Activated naive CD8-positive, alpha-beta T cell treated with anti-CD3 and anti-CD28 coated beads for 36 hours (primary cell): Measurements from ENCODE around the gene FBXO4. TPM values are rescaled to one million over a fixed set of nuclear protein-coding genes. Genes with fewer than 3 reads are reported as not detected.
"Not testable (repeated sequence)": the region's sequence is repeated elsewhere in the genome, so short reads cannot be mapped to it uniquely, and the experiment has no call there.

Experiments
- DNase-seq: peaks from one replicate; pipeline ENCODE4 v3.0.0; 2021
- H3K27ac Mint-ChIP-seq: one replicate; pipeline ENCODE4 v1.8.0; 2022; ENCODE audit warnings: mild to moderate bottlenecking, moderate library complexity, mixed read lengths
- H3K27me3 Mint-ChIP-seq: one replicate; pipeline ENCODE4 v1.8.0; 2022; ENCODE audit warnings: mild to moderate bottlenecking, mixed read lengths
- H3K36me3 Mint-ChIP-seq: one replicate; pipeline ENCODE4 v1.8.0; 2021; ENCODE audit warnings: mild to moderate bottlenecking, mixed read lengths
- H3K4me1 Mint-ChIP-seq: one replicate; pipeline ENCODE4 v1.8.0; 2021; ENCODE audit warnings: mixed read lengths
- H3K4me3 Mint-ChIP-seq: one replicate; pipeline ENCODE4 v1.8.0; 2022; ENCODE audit warnings: mild to moderate bottlenecking, moderate library complexity, mixed read lengths
- H3K9me3 Mint-ChIP-seq: one replicate; pipeline ENCODE4 v1.8.0; 2022; ENCODE audit warnings: mixed read lengths
- total RNA-seq, 2 experiments: library from RNA; stranded (reverse); gene quantifications; one replicate each; pipeline ENCODE4 v1.2.3, GENCODE V29; 2021

The FBXO4 gene
- total RNA-seq, 2 experiments from 2014 or later = 16.2 to 18.3 TPM

DNA sequence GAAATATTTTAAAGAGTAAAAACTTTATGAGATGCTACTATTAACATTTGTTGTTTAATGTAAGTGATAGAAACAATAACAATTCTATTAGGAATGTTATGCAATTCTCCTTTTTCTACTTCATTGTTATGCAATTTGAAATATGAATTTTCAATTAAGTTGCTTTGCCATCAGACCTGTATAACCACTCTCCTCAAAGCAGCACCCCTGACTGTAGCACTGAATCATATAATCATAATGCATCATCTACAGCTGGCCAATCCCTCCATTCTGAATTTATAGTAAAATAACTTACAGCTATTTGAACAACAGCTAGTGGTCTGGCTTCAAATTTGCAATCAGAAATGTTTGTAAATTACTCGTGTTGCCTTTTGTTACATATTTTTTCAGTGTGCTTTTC, 29.2 kb downstream of the FBXO4 start:
- Mint-ChIP-seq H3K27me3 (no peaks in the 10 kb centered on the region), H3K4me3 (no peak overlapping the region), H3K9me3 (peaks cover 10% of the 10 kb centered on the region), H3K27ac (no peak overlapping the region), H3K36me3 (peaks cover 2% of the 10 kb centered on the region), H3K4me1 (no peaks in the 10 kb centered on the region)
- no peak for DNase-seq

- peaks cover 12% of the 10 kb centered on the region for H3K9me3 Mint-ChIP-seq
- no peaks in the 10 kb centered on the region for H3K4me1 Mint-ChIP-seq
- no peaks in the 10 kb centered on the region for H3K36me3 Mint-ChIP-seq
- no peak overlapping the region for H3K27ac Mint-ChIP-seq
- H3K27me3 Mint-ChIP-seq = no peaks in the 10 kb centered on the region
- no peak for DNase-seq
- no peak overlapping the region for H3K4me3 Mint-ChIP-seq
These were observed 30.4 kb downstream of the FBXO4 start for GRCh38 chr5:41955432-41956024.

- Mint-ChIP-seq H3K27ac (no peak overlapping the region), H3K4me1 (no peaks in the 10 kb centered on the region), H3K27me3 (no peaks in the 10 kb centered on the region), H3K36me3 (peaks cover 5% of the 10 kb centered on the region), H3K4me3 (no peak overlapping the region), H3K9me3 (peaks cover 20% of the 10 kb centered on the region)
- no peak for DNase-seq
These were observed 31.9 kb downstream of the FBXO4 start for GRCh38 chr5:41956943-41957342.

DNA sequence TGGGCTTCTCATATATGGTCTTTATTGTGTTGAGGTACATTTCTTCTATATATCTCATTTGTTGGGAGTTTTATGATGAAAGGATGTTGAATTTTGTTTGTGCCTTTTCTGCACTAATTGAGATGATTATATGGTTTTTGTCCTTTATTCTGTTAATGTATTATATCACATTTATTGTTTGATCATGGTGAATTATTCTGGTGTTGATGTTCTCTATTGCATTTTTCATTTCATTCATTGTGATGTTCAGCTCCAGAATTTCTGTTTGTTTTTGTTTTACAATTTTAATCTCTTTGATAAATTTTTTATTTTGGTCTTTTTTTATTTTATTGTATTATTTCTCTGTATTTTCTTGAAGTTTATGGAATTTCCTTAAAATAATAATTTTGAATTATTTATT, 35.4 kb downstream of the FBXO4 start:
- Mint-ChIP-seq H3K4me3 (no peak overlapping the region), H3K27ac (no peak overlapping the region), H3K27me3 (peaks cover 4% of the 10 kb centered on the region)

DNA sequence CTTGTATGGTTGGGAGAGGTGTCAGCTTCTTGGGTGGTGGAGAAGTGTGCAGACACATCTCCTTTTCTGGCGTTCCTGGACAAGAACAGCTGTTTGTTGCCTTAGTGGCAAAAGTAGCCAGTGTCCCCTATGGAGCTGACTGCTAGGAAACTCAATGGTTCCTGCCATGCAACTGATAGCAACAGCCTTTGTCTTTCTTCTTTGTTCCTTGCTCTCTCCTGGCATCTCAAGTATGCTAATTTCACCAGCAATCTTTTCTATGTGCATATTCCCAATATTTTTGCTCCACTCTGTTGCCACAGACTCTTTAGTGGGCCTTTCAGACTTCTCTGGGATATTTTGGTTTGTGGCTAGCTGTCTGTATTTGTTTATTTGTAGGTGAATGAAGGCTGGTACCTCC, 36.7 kb downstream of the FBXO4 start:
- Mint-ChIP-seq H3K36me3 (peaks cover 8% of the 10 kb centered on the region), H3K9me3 (peaks cover 25% of the 10 kb centered on the region), H3K27me3 (peaks cover 5% of the 10 kb centered on the region), H3K4me3 (no peak overlapping the region), H3K27ac (no peak overlapping the region), H3K4me1 (no peaks in the 10 kb centered on the region)
- no peak for DNase-seq

More for the DNA sequence above, 35.4 kb downstream of the FBXO4 start:
- Mint-ChIP-seq H3K36me3 (peaks cover 8% of the 10 kb centered on the region), H3K4me1 (no peaks in the 10 kb centered on the region), H3K9me3 (peaks cover 25% of the 10 kb centered on the region)
- no peak for DNase-seq

DNA sequence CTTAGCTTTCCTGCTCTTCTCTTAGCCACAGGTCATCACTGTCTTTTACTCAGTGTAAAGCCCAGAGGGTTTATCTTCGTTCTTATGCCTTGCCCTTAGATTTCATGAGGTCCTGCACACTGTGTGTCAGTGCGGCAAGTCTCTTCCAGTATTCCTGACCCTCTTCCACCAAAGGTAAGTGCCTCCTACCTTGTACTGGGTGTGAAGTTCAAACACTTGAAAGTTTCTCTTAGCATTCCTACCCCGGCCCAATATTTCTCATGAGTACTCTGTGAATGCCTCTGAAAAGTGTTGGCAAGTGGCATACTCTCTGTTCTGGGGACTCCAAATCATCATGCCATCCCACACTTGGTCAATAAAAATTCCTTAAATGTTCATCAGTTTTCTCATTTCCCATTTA, 37.4 kb downstream of the FBXO4 start:
- Mint-ChIP-seq H3K4me1 (no peaks in the 10 kb centered on the region), H3K9me3 (peaks cover 28% of the 10 kb centered on the region), H3K27ac (no peak overlapping the region), H3K36me3 (peaks cover 8% of the 10 kb centered on the region), H3K4me3 (no peak overlapping the region), H3K27me3 (peaks cover 5% of the 10 kb centered on the region)
- DNase-seq = no peak

- Mint-ChIP-seq H3K4me3 (no peak overlapping the region), H3K9me3 (peaks cover 16% of the 10 kb centered on the region), H3K27me3 (peaks cover 5% of the 10 kb centered on the region), H3K27ac (no peak overlapping the region), H3K4me1 (no peaks in the 10 kb centered on the region), H3K36me3 (peaks cover 6% of the 10 kb centered on the region)
- DNase-seq = no peak
These were observed 41.5 kb downstream of the FBXO4 start for GRCh38 chr5:41966401-41967105.

GRCh38 chr5:41967401-41967800, 42.3 kb downstream of the FBXO4 start:
- H3K4me1 Mint-ChIP-seq = no peaks in the 10 kb centered on the region
- H3K9me3 Mint-ChIP-seq = peaks cover 16% of the 10 kb centered on the region
- H3K27ac Mint-ChIP-seq = no peak overlapping the region
- H3K27me3 Mint-ChIP-seq = peaks cover 5% of the 10 kb centered on the region
- H3K4me3 Mint-ChIP-seq = no peak overlapping the region
- H3K36me3 Mint-ChIP-seq = peaks cover 6% of the 10 kb centered on the region
- no peak for DNase-seq

- no peak overlapping the region for H3K27ac Mint-ChIP-seq
- no peak for DNase-seq
- peaks cover 5% of the 10 kb centered on the region for H3K27me3 Mint-ChIP-seq
- H3K4me3 Mint-ChIP-seq = no peak overlapping the region
- peaks cover 13% of the 10 kb centered on the region for H3K9me3 Mint-ChIP-seq
- H3K36me3 Mint-ChIP-seq = peaks cover 6% of the 10 kb centered on the region
- no peaks in the 10 kb centered on the region for H3K4me1 Mint-ChIP-seq
These were observed 43.2 kb downstream of the FBXO4 start for GRCh38 chr5:41968153-41968723.

- peaks cover 3% of the 10 kb centered on the region for H3K36me3 Mint-ChIP-seq
- H3K4me3 Mint-ChIP-seq = no peak overlapping the region
- peaks cover 8% of the 10 kb centered on the region for H3K9me3 Mint-ChIP-seq
- no peak for DNase-seq
- H3K27ac Mint-ChIP-seq = no peak overlapping the region
- H3K4me1 Mint-ChIP-seq = no peaks in the 10 kb centered on the region
- no peaks in the 10 kb centered on the region for H3K27me3 Mint-ChIP-seq
These were observed 48.0 kb downstream of the FBXO4 start for GRCh38 chr5:41973087-41973486.

DNA sequence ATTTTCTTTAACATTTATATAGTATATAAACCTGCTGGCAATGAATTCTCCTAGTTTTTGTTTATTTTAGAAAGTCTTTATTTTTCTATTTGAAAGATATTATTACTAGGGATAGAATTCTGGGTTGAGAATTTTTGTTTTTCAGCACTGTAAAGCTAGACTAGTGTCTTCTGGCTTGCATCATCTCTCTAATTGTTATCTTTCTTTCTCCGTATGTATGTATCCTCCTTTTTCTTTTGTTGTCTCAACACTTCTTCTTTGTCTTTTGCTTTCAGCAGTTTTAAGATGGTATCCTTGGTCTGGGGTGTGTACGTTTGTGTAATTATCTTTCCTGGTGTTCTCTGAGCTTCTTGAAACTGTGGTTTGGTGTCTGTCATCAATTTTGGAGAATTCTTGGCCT, 48.8 kb downstream of the FBXO4 start:
- H3K4me3 Mint-ChIP-seq = no peak overlapping the region
- peaks cover 7% of the 10 kb centered on the region for H3K9me3 Mint-ChIP-seq
- H3K36me3 Mint-ChIP-seq = peaks cover 3% of the 10 kb centered on the region
- no peak for DNase-seq
- H3K27me3 Mint-ChIP-seq = no peaks in the 10 kb centered on the region
- H3K27ac Mint-ChIP-seq = no peak overlapping the region
- no peaks in the 10 kb centered on the region for H3K4me1 Mint-ChIP-seq

DNA sequence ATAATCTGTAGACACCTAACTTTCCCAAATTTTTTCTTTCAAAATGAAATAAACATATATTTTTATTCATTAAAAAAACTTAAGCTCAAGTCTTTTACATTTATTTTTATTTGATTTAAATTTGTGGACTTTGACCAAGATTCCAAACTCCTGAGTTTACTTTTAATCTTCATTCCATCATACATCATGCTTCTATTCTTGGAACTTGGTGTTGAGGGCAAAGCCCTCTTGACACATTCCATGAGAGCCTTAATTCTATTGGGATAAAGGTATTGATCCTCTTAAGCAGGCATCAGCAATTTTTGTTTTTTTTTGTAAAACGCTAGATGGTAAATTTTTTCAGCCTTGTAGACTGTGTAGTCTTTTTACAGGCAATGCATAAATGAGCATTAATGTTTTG, 53.6 kb downstream of the FBXO4 start:
- Mint-ChIP-seq H3K4me1 (no peaks in the 10 kb centered on the region), H3K36me3 (no peaks in the 10 kb centered on the region), H3K4me3 (no peak overlapping the region), H3K27me3 (peaks cover 4% of the 10 kb centered on the region), H3K27ac (no peak overlapping the region), H3K9me3 (peaks cover 4% of the 10 kb centered on the region)
- DNase-seq = no peak

DNA sequence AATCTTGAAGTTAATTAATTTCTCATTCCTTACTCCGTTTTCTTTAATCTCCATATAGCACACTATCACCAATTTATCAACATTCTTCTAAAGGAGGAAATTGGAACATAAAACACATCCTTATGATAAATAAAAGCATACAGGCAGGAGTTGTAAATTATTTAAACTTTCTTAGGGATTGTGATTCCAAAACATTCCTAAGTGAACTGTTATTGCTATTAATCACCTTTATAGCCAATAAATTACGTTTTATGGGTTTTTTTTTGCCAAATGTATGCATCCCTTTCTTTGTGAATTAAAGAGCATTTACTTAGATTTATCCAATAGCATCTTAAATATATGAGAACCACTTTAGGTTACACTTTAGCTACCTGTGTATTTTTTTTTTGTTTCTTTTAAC, 55.3 kb downstream of the FBXO4 start:
- Mint-ChIP-seq H3K4me1 (no peaks in the 10 kb centered on the region), H3K27me3 (peaks cover 4% of the 10 kb centered on the region), H3K9me3 (peaks cover 4% of the 10 kb centered on the region), H3K4me3 (no peak overlapping the region), H3K36me3 (no peaks in the 10 kb centered on the region), H3K27ac (no peak overlapping the region)
- no peak for DNase-seq

- peaks cover 4% of the 10 kb centered on the region for H3K9me3 Mint-ChIP-seq
- no peak for DNase-seq
- no peak overlapping the region for H3K27ac Mint-ChIP-seq
- H3K27me3 Mint-ChIP-seq = peaks cover 5% of the 10 kb centered on the region
- no peak overlapping the region for H3K4me3 Mint-ChIP-seq
- H3K36me3 Mint-ChIP-seq = no peaks in the 10 kb centered on the region
- no peaks in the 10 kb centered on the region for H3K4me1 Mint-ChIP-seq
These were observed 55.8 kb downstream of the FBXO4 start for GRCh38 chr5:41980870-41981269.

DNA sequence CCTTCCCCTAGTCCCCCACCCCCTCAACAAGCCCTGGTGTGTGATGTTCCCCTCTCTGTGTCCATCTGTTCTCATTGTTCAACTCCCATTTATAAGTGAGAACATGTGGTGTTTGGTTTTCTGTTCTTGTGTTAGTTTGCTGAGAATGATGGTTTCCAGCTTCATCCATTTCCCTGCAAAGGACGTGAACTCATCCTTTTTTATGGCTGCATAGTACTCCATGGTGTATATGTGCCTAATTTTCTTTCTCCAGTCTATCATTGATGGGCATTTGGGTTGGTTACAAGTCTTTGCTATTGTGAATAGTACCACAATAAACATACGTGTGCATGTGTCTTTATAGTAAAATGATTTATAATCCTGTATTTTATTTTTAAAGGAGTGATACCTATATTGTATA, 57.8 kb downstream of the FBXO4 start:
- not testable (repeated sequence) for H3K4me3 Mint-ChIP-seq, H3K9me3 Mint-ChIP-seq, DNase-seq, H3K36me3 Mint-ChIP-seq, H3K4me1 Mint-ChIP-seq, H3K27ac Mint-ChIP-seq
- peaks cover 14% of the 10 kb centered on the region for H3K27me3 Mint-ChIP-seq

DNA sequence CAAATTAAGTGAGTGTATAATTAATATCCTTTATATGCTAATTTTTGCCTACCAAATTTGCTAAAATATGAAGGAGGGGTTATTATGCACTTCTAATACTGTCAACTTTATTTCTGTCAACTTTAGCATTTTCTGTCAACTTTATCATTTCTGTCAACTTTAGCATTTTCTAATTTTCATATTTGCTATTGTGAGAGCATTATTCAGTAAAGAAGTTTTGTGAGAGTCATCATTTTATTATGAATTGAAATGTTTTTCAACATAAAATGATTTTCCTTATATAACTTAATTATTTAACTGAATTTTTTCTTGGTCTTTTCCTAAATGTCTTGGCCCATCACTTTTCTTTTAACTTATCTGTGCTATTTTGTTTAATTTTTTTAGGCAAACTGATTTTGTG, 58.2 kb downstream of the FBXO4 start:
- DNase-seq = no peak
- Mint-ChIP-seq H3K27ac (no peak overlapping the region), H3K4me1 (no peaks in the 10 kb centered on the region), H3K27me3 (peaks cover 18% of the 10 kb centered on the region), H3K4me3 (no peak overlapping the region), H3K36me3 (no peaks in the 10 kb centered on the region), H3K9me3 (peaks cover 7% of the 10 kb centered on the region)
